ENCODE results near the gene HRAS. TPM values are rescaled to one million over a fixed set of nuclear protein-coding genes. Genes with fewer than 3 reads are reported as not detected.

The HRAS gene
- total and polyA plus RNA-seq, 2 of the 13 experiments (the other 11 are each of a cell fraction or from before 2014, with no cell fraction given), result 32.9 to 50.0 TPM

DNA sequence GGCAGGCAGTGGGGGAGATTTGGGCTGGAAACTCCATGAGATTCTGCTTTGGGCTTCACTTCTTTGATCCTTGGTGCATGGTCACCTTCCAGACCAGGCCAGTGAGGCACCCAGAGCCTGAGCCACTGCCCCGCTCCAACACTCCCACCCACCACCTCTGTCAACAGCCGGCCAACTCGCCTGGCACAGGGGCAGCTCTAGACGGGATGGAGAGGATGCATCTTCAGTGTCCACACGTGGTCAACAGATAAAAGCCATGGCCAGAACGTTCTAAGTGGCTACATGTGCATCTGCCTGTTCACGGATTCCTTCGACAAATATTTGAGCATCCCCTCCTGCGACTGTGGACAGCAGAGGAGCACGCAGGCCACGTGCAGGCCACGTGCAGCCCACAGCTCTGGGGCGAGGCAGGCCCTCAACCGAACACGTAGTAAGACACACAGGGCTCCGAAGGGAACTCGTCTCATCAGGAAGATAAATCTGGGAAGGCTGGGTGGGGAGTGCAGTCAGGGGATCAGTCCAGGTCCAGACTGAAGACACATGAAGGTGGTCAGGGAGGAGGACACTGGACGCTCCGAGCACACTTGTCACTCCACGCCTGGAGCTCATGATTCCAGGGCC lies 3.2 kb upstream of the HRAS start (continued):
- no peak for TF ChIP-seq ZNF501 (CRISPR knock-in tag; IDR thresholded peaks at IDR 0.05)
- no peak for TF ChIP-seq ATF7 (IDR thresholded peaks at IDR 0.05)
- TF ChIP-seq ATF7 (CRISPR knock-in tag; IDR thresholded peaks at IDR 0.05), result no peak
- TF ChIP-seq ZFY (CRISPR knock-in tag; IDR thresholded peaks at IDR 0.05), result peak; percentile 38; the same call in 1 of the 2 replicates
- 0 out of 2 replicates have a peak, but pooled peaks have one; percentile 57 for TF ChIP-seq ZNF274 (CRISPR knock-in tag; IDR thresholded peaks at IDR 0.05)
- peak; percentile 34; the same call in 1 of the 2 replicates for TF ChIP-seq YEATS2 (CRISPR knock-in tag; IDR thresholded peaks at IDR 0.05; ENCODE audit: borderline replicate concordance)
- no peak for TF ChIP-seq PAF1 (CRISPR knock-in tag; IDR thresholded peaks at IDR 0.05)
- no peak for TF ChIP-seq ZNF776 (CRISPR knock-in tag; IDR thresholded peaks at IDR 0.05)
- TF ChIP-seq ZFP36 (IDR thresholded peaks at IDR 0.05; ENCODE audit: borderline replicate concordance, low read depth, low read length, partially characterized antibody), result no peak
- TF ChIP-seq SPEN (CRISPR knock-in tag; IDR thresholded peaks at IDR 0.05; ENCODE audit: low read depth), result no peak
- no peak for TF ChIP-seq ZNF567 (CRISPR knock-in tag; IDR thresholded peaks at IDR 0.05; ENCODE audit: borderline replicate concordance)
- TF ChIP-seq POLR2AphosphoS2 (IDR thresholded peaks at IDR 0.05; ENCODE audit: low read depth, low read length), result no peak
- TF ChIP-seq ZNF577 (CRISPR knock-in tag; IDR thresholded peaks at IDR 0.05; ENCODE audit: borderline replicate concordance, low read depth), result no peak
- TF ChIP-seq, protein P1, sequence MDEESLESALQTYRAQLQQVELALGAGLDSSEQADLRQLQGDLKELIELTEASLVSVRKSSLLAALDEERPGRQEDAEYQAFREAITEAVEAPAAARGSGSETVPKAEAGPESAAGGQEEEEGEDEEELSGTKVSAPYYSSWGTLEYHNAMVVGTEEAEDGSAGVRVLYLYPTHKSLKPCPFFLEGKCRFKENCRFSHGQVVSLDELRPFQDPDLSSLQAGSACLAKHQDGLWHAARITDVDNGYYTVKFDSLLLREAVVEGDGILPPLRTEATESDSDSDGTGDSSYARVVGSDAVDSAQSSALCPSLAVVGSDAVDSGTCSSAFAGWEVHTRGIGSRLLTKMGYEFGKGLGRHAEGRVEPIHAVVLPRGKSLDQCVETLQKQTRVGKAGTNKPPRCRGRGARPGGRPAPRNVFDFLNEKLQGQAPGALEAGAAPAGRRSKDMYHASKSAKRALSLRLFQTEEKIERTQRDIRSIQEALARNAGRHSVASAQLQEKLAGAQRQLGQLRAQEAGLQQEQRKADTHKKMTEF (CRISPR knock-in tag; IDR thresholded peaks at IDR 0.05), result peak; percentile 30; the same call in 1 of the 2 replicates
- TF ChIP-seq ZNF724P (CRISPR knock-in tag; IDR thresholded peaks at IDR 0.05; ENCODE audit: borderline replicate concordance), result no peak
- no peak for TF ChIP-seq RBM39 (IDR thresholded peaks at IDR 0.05; ENCODE audit: low read depth, low read length, poor library complexity, severe bottlenecking)
- TF ChIP-seq MLLT10 (CRISPR knock-in tag; IDR thresholded peaks at IDR 0.05), result no peak
- no peak for TF ChIP-seq NFATC3 (CRISPR knock-in tag; IDR thresholded peaks at IDR 0.05)
- TF ChIP-seq, protein P2, sequence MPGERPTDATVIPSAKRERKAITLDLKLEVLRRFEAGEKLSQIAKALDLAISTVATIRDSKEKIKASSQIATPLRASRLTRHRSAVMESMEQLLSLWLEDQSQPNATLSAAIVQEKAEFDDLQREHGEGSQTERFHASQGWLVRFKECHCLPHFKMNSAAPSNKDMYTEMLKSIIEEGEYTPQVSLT (CRISPR knock-in tag; IDR thresholded peaks at IDR 0.05; ENCODE audit: borderline replicate concordance, low read depth), result no peak
- TF ChIP-seq, protein P3, sequence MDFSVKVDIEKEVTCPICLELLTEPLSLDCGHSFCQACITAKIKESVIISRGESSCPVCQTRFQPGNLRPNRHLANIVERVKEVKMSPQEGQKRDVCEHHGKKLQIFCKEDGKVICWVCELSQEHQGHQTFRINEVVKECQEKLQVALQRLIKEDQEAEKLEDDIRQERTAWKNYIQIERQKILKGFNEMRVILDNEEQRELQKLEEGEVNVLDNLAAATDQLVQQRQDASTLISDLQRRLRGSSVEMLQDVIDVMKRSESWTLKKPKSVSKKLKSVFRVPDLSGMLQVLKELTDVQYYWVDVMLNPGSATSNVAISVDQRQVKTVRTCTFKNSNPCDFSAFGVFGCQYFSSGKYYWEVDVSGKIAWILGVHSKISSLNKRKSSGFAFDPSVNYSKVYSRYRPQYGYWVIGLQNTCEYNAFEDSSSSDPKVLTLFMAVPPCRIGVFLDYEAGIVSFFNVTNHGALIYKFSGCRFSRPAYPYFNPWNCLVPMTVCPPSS (IDR thresholded peaks at IDR 0.05), result no peak
- TF ChIP-seq ZNF761 (CRISPR knock-in tag; conservative IDR thresholded peaks at IDR 0.05), result no peak
- no peak for TF ChIP-seq MBD4 (IDR thresholded peaks at IDR 0.05; ENCODE audit: borderline replicate concordance, low read length)
- TF ChIP-seq JUNB (CRISPR knock-in tag; IDR thresholded peaks at IDR 0.05; ENCODE audit: borderline replicate concordance), result 0 out of 2 replicates have a peak, but pooled peaks have one; percentile 27
- TF ChIP-seq, protein P4, sequence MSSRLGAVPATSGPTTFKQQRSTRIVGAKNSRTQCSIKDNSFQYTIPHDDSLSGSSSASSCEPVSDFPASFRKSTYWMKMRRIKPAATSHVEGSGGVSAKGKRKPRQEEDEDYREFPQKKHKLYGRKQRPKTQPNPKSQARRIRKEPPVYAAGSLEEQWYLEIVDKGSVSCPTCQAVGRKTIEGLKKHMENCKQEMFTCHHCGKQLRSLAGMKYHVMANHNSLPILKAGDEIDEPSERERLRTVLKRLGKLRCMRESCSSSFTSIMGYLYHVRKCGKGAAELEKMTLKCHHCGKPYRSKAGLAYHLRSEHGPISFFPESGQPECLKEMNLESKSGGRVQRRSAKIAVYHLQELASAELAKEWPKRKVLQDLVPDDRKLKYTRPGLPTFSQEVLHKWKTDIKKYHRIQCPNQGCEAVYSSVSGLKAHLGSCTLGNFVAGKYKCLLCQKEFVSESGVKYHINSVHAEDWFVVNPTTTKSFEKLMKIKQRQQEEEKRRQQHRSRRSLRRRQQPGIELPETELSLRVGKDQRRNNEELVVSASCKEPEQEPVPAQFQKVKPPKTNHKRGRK (CRISPR knock-in tag; IDR thresholded peaks at IDR 0.05), result no peak
- TF ChIP-seq ZNF841 (CRISPR knock-in tag; IDR thresholded peaks at IDR 0.05; ENCODE audit: borderline replicate concordance), result no peak
- no peak for TF ChIP-seq ZNF709 (CRISPR knock-in tag; IDR thresholded peaks at IDR 0.05)
- no peak for TF ChIP-seq ZNF296 (CRISPR knock-in tag; conservative IDR thresholded peaks at IDR 0.05)
- 0 out of 2 replicates have a peak, but pooled peaks have one; percentile 59 for TF ChIP-seq SRY (CRISPR knock-in tag; IDR thresholded peaks at IDR 0.05)
